ENCODE results near the gene AFP. TPM values are rescaled to one million over a fixed set of nuclear protein-coding genes. Genes with fewer than 3 reads are reported as not detected.

AFP gene
- total RNA-seq, 1 experiment from 2014 or later, result 4.9 TPM

- H2BK20ac ChIP-seq (ENCODE audit: low read depth, low read length, poor library complexity, severe bottlenecking), result no peak overlapping the region
- no peak for TF ChIP-seq CTCF (conservative IDR thresholded peaks at IDR 0.05)
- no peaks in the 10 kb centered on the region for H3K4me1 ChIP-seq (ENCODE audit: insufficient read depth, low read length)
- no peak overlapping the region for H3K23ac ChIP-seq (ENCODE audit: insufficient read length, low read depth, low read length)
- H3K27me3 ChIP-seq (ENCODE audit: insufficient read depth, low read length), result no peaks in the 10 kb centered on the region
- no peak overlapping the region for H3T11ph ChIP-seq (ENCODE audit: low read length)
- peaks cover 17 to 20% of the 10 kb centered on the region in 2 experiments for H3K9me3 Mint-ChIP-seq
- DNase-seq, result no peak
- H3K14ac ChIP-seq (ENCODE audit: insufficient read depth, low read length), result no peak overlapping the region
- no peak overlapping the region for H2BK120ac ChIP-seq (ENCODE audit: low read depth, low read length, poor library complexity, severe bottlenecking)
- no peaks in the 10 kb centered on the region for H3K27me3 Mint-ChIP-seq (ENCODE audit: low read depth)
- no peak overlapping the region for H4K5ac ChIP-seq (ENCODE audit: insufficient read length, low read depth, low read length)
- peaks cover 4 to 5% of the 10 kb centered on the region in 2 experiments; a peak in 1 of 4 replicates for H3K4me1 Mint-ChIP-seq
- no peak overlapping the region for H3K27ac ChIP-seq (ENCODE audit: insufficient read length, low read depth, low read length)
- peaks cover 17 to 42% (median 19%) of the 10 kb centered on the region in 3 experiments for H3K36me3 Mint-ChIP-seq (ENCODE audit: insufficient read depth in 1 of 3, low read depth in 3 of 3)
- no peak overlapping the region for H3K4ac ChIP-seq (ENCODE audit: low read depth, low read length)
- no peak overlapping the region; a peak in 1 of 5 replicates for H3K4me3 Mint-ChIP-seq
- no peak overlapping the region for H4K8ac ChIP-seq (replicated peaks; ENCODE audit: insufficient read length, low read depth, low read length)
- H3K18ac ChIP-seq (ENCODE audit: insufficient read length, low read depth, low read length), result no peak overlapping the region
- no peaks in the 10 kb centered on the region for H3K79me1 ChIP-seq (ENCODE audit: insufficient read depth, low read depth, low read length, poor library complexity, severe bottlenecking)
- H4K91ac ChIP-seq (ENCODE audit: insufficient read length, low read depth, low read length), result no peak overlapping the region
- no peaks in the 10 kb centered on the region for H3K23me2 ChIP-seq (ENCODE audit: insufficient read length, low read depth, low read length, poor library complexity, severe bottlenecking)
- no peak overlapping the region for H2AK5ac ChIP-seq (ENCODE audit: insufficient read length, low read length)
- H3K56ac ChIP-seq (ENCODE audit: insufficient read length, low read depth, low read length), result no peak overlapping the region
- no peak overlapping the region for H2BK15ac ChIP-seq (ENCODE audit: low read depth, low read length)
- H4K20me1 ChIP-seq (ENCODE audit: control insufficient read depth, insufficient read depth, insufficient read length), result no peaks in the 10 kb centered on the region
- H2AFZ ChIP-seq (ENCODE audit: low read length), result no peak overlapping the region
- no peak overlapping the region for H3K27ac Mint-ChIP-seq
- no peak overlapping the region for H2BK5ac ChIP-seq (ENCODE audit: insufficient read length, low read length)
- WGBS (ENCODE audit: extremely low coverage, insufficient read length, low lambda C conversion rate), result 100% methylated on average over 1 of the region's 4 CpGs
- H2BK12ac ChIP-seq (ENCODE audit: insufficient read length, low read depth, low read length), result no peak overlapping the region
- no peaks in the 10 kb centered on the region for H3K9me3 ChIP-seq (ENCODE audit: control insufficient read depth, low read depth, low read length)
- no peak overlapping the region for H3K4me2 ChIP-seq (ENCODE audit: insufficient read depth, insufficient read length, low read length)
- H3K79me2 ChIP-seq (ENCODE audit: insufficient read depth, low read length), result no peaks in the 10 kb centered on the region
- H3K9ac ChIP-seq (ENCODE audit: extremely low read depth, insufficient read length, low read length), result no peak overlapping the region
These were observed 25.0 kb downstream of the AFP start for GRCh38 chr4:73460913-73461522.
